Cardiac ventricle fibroblast (primary cell): Measurements from ENCODE around the gene PCDHGA3. TPM values are rescaled to one million over a fixed set of nuclear protein-coding genes. Genes with fewer than 3 reads are reported as not detected.

Source experiments
- total RNA-seq: library from RNA; depleted of rRNA; stranded (reverse); fragments of >200 nt; gene quantifications from 2 replicates; pipeline ENCODE4 v1.2.3, GENCODE V29; 2015

The PCDHGA3 gene
- 5.1 and 8.1 TPM in 2 replicates for total RNA-seq

GRCh38 chr5:141343242-141343952 lies at the start of gene PCDHGA3:
TSS of gene PCDHGA3 (plus strand) at chr5:141343829. CDS start at chr5:141344034, 205 bp downstream.

GRCh38 chr5:141303756-141304155 lies 39.9 kb upstream of the PCDHGA3 start, which contains the start of gene SLC25A2:
TSS of gene SLC25A2 (minus strand) at chr5:141304049. CDS start at chr5:141303865, 184 bp downstream.

GRCh38 chr5:141320225-141321169 lies 23.1 kb upstream of the PCDHGA3 start, which contains the start of gene TAF7:
TSS of gene TAF7 (minus strand) at chr5:141320784. CDS start at chr5:141320044, 740 bp downstream.

GRCh38 chr5:141330299-141331080 lies 13.1 kb upstream of the PCDHGA3 start, which contains the start of gene PCDHGA1:
TSS of gene PCDHGA1 (plus strand) at chr5:141330514.

GRCh38 chr5:141338538-141339306 lies 4.9 kb upstream of the PCDHGA3 start, which contains the start of gene PCDHGA2:
TSS of gene PCDHGA2 (plus strand) at chr5:141338760.

GRCh38 chr5:141349917-141350619 lies 6.4 kb downstream of the PCDHGA3 start, which contains the start of gene PCDHGB1:
TSS of gene PCDHGB1 (plus strand) at chr5:141350099. CDS start at chr5:141350261, 162 bp downstream.

GRCh38 chr5:141354900-141355469 lies 11.4 kb downstream of the PCDHGA3 start, which contains the start of gene PCDHGA4:
TSS of gene PCDHGA4 (plus strand) at chr5:141355021. CDS start at chr5:141355108, 87 bp downstream.

GRCh38 chr5:141359790-141360426 lies 16.3 kb downstream of the PCDHGA3 start, which contains the start of gene PCDHGB2:
TSS of gene PCDHGB2 (plus strand) at chr5:141359994. CDS start at chr5:141360136, 142 bp downstream.

GRCh38 chr5:141363952-141364660 lies 20.5 kb downstream of the PCDHGA3 start, which contains the start of gene PCDHGA5:
TSS of gene PCDHGA5 (plus strand) at chr5:141364162. CDS start at chr5:141364331, 169 bp downstream.

GRCh38 chr5:141369994-141370848 lies 26.6 kb downstream of the PCDHGA3 start, which contains the start of gene PCDHGB3:
TSS of gene PCDHGB3 (plus strand) at chr5:141370242. CDS start at chr5:141370395, 153 bp downstream.

GRCh38 chr5:141373673-141374317 lies 30.2 kb downstream of the PCDHGA3 start, which contains the start of gene PCDHGA6:
TSS of gene PCDHGA6 (plus strand) at chr5:141373891. CDS start at chr5:141374084, 193 bp downstream.

GRCh38 chr5:141382469-141383294 lies 39.1 kb downstream of the PCDHGA3 start, which contains the start of gene PCDHGA7:
TSS of gene PCDHGA7 (plus strand) at chr5:141382742. CDS start at chr5:141382900, 158 bp downstream.

GRCh38 chr5:141387557-141388311 lies 44.1 kb downstream of the PCDHGA3 start, which contains the start of gene PCDHGB4:
TSS of gene PCDHGB4 (plus strand) at chr5:141387698. CDS start at chr5:141387885, 187 bp downstream.

GRCh38 chr5:141392429-141393198 lies 49.0 kb downstream of the PCDHGA3 start, which contains the start of gene PCDHGA8:
TSS of gene PCDHGA8 (plus strand) at chr5:141392633. CDS start at chr5:141392814, 181 bp downstream.

